ENCODE data around the gene SLC48A1. TPM values are rescaled to one million over a fixed set of nuclear protein-coding genes. Genes with fewer than 3 reads are reported as not detected.

The SLC48A1 gene
- total RNA-seq, 1 donor from 2014 or later: 11.5 TPM

DNA sequence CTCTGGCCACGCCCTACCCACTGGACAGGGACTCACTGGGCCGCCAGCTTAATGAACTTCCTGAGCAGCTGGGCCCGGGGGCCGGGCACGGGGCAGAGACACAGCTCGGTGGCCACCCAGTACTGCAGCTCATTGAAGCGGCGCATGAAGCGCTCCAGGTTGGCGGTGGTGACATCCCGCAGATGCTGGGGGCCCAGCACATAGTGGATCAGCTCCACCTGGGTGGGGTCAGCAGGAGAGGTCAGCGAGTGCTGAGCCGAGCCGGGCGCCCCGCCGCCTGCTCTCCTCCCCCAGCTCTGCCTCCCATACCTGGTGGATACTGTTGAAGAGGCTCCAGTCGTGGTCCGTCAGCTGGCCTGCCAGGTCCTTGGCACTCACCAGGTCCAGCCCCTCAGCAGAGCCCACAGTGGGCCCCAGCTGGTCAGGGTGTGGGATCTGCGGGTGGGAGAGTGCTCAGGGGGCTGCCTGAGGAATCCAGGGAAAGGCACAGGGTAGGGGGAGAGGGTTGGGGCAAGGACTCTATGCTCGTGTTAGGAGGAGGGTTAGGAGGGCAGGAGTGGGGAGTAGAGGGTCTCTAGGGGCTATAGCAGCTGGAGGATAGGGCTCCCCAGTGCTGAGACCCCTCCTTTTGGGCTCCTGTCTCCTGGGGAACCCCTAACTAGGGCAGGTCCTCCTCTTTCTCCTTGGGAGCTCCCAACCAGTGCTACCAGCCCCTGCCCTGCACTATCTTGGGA, 32.3 kb upstream of the SLC48A1 start:
- no peaks in the 10 kb centered on the region for H3K36me3 Mint-ChIP-seq (ENCODE audit: low read depth)

DNA sequence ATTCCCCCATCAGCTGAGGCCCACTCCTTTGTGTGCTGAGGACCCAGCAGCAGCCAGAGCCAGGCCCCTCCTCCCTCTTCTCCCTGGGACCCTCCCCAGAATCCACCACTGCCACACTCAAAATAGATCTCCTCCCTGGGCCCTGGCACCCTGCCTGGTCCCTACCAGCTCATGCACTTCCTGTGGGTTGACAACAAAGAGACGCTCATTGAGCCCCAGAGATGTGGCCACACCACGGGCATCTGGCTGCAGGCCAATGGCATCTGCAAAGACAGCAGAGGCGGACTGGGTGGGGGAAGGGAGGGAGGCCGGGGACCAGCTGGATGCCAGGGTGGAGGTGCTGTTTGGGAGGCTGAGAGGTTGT, 31.7 kb upstream of the SLC48A1 start:
- no peaks in the 10 kb centered on the region for H3K9me3 Mint-ChIP-seq (ENCODE audit: low read depth)
- no peaks in the 10 kb centered on the region for H3K36me3 Mint-ChIP-seq (ENCODE audit: low read depth)
- peaks cover 25% of the 10 kb centered on the region for H3K4me1 Mint-ChIP-seq (ENCODE audit: low read depth)
- H3K27ac Mint-ChIP-seq (ENCODE audit: unreplicated experiment): no peak overlapping the region
- no peak overlapping the region for H3K4me3 Mint-ChIP-seq (ENCODE audit: unreplicated experiment)
- peaks cover 30% of the 10 kb centered on the region for H3K27me3 Mint-ChIP-seq (ENCODE audit: low read depth)
- TF ChIP-seq, protein P1, sequence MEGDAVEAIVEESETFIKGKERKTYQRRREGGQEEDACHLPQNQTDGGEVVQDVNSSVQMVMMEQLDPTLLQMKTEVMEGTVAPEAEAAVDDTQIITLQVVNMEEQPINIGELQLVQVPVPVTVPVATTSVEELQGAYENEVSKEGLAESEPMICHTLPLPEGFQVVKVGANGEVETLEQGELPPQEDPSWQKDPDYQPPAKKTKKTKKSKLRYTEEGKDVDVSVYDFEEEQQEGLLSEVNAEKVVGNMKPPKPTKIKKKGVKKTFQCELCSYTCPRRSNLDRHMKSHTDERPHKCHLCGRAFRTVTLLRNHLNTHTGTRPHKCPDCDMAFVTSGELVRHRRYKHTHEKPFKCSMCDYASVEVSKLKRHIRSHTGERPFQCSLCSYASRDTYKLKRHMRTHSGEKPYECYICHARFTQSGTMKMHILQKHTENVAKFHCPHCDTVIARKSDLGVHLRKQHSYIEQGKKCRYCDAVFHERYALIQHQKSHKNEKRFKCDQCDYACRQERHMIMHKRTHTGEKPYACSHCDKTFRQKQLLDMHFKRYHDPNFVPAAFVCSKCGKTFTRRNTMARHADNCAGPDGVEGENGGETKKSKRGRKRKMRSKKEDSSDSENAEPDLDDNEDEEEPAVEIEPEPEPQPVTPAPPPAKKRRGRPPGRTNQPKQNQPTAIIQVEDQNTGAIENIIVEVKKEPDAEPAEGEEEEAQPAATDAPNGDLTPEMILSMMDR (IDR thresholded peaks at IDR 0.05): no peak
- DNase-seq (ENCODE audit: low spot score): no peak

More for the DNA sequence above, 32.3 kb upstream of the SLC48A1 start:
- no peaks in the 10 kb centered on the region for H3K9me3 Mint-ChIP-seq (ENCODE audit: low read depth)
- H3K4me1 Mint-ChIP-seq (ENCODE audit: low read depth): peaks cover 28% of the 10 kb centered on the region
- DNase-seq (ENCODE audit: low spot score): no peak
- TF ChIP-seq, protein P1 (IDR thresholded peaks at IDR 0.05): no peak
- H3K4me3 Mint-ChIP-seq (ENCODE audit: unreplicated experiment): no peak overlapping the region
- no peak overlapping the region for H3K27ac Mint-ChIP-seq (ENCODE audit: unreplicated experiment)
- peaks cover 27% of the 10 kb centered on the region for H3K27me3 Mint-ChIP-seq (ENCODE audit: low read depth)

DNA sequence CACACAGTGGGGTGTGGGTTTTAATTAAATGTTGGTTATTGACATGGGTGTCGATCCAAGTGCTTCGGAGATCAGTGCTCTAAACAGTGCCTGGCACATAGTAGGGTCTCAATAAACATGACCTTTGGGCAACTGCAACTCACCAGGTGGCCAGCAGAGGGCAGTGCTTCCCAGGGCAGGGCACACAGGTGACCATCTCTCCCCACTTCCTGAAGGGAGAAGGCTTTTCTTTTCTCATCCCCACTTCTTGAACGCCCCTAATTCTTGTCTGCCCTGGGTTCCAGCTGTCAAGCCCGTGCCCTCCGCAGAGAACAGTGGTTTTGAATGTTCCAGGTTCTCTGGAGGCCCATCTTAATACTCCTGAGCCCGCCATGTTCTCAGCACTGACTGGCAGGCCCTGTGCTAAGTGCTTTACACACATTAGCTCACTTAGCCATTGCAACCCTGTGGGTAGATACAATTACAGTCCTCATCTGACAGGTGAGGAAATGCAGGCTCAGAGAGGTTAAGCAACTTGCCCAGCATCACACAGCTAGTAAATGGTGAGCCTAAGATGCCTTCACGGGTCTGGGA, 30.7 kb upstream of the SLC48A1 start:
- no peak overlapping the region for H3K27ac Mint-ChIP-seq (ENCODE audit: unreplicated experiment)
- no peak for DNase-seq (ENCODE audit: low spot score)

GRCh38 chr12:47743311-47743860, 29.7 kb upstream of the SLC48A1 start:
- peaks cover 34% of the 10 kb centered on the region for H3K27me3 Mint-ChIP-seq (ENCODE audit: low read depth)
- TF ChIP-seq, protein P1 (IDR thresholded peaks at IDR 0.05): no peak
- no peak overlapping the region for H3K4me3 Mint-ChIP-seq (ENCODE audit: unreplicated experiment)
- DNase-seq (ENCODE audit: low spot score): no peak
- H3K36me3 Mint-ChIP-seq (ENCODE audit: low read depth): no peaks in the 10 kb centered on the region
- peak overlapping the region; percentile 47 for H3K27ac Mint-ChIP-seq (ENCODE audit: unreplicated experiment)
- no peaks in the 10 kb centered on the region for H3K9me3 Mint-ChIP-seq (ENCODE audit: low read depth)
- peaks cover 12% of the 10 kb centered on the region for H3K4me1 Mint-ChIP-seq (ENCODE audit: low read depth)

More for the DNA sequence above, 30.7 kb upstream of the SLC48A1 start:
- Mint-ChIP-seq H3K9me3 (ENCODE audit: low read depth) (no peaks in the 10 kb centered on the region), H3K4me3 (ENCODE audit: unreplicated experiment) (no peak overlapping the region), H3K27me3 (ENCODE audit: low read depth) (peaks cover 34% of the 10 kb centered on the region), H3K36me3 (ENCODE audit: low read depth) (no peaks in the 10 kb centered on the region), H3K4me1 (ENCODE audit: low read depth) (peaks cover 17% of the 10 kb centered on the region)
- TF ChIP-seq, protein P1 (IDR thresholded peaks at IDR 0.05): peak; percentile 98

DNA sequence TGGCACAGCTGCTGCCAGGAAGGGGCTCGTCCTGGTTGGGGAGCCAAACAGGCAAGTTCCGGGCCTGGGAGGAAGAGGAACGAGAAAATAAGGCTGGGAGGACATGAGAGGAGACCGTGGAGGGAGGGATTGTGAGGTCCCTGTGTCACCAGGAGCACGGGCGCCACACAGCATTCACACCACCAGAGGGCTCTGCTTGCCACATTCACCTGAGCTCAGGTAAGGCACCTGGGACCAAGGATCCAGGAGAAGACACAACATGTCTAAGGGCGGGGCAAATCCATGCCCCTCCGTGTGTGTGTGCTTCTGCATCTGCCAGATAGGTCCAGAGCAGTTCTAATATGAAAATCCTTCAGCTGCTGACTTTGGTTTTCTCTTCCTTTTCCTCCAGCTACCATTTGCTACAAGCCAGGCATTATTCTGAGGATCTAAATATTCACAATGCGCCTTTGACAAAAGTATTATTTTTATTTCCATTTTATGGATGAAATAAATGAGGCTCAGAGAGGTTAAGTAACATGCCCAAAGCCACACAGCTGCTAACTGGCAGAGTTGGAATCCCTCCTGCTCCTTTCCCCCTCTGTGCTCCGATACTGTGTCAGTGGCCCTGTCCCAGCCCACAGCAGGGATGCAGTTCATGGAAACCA, 28.9 kb upstream of the SLC48A1 start:
- Mint-ChIP-seq H3K4me3 (ENCODE audit: unreplicated experiment) (no peak overlapping the region), H3K27me3 (ENCODE audit: low read depth) (peaks cover 38% of the 10 kb centered on the region), H3K27ac (ENCODE audit: unreplicated experiment) (peak overlapping the region; percentile 47), H3K36me3 (ENCODE audit: low read depth) (no peaks in the 10 kb centered on the region), H3K4me1 (ENCODE audit: low read depth) (peaks cover 12% of the 10 kb centered on the region), H3K9me3 (ENCODE audit: low read depth) (no peaks in the 10 kb centered on the region)
- DNase-seq (ENCODE audit: low spot score): no peak
- TF ChIP-seq, protein P1 (IDR thresholded peaks at IDR 0.05): peak; percentile 67
